GM19372 (cell line): Measurements from ENCODE around the gene FAM200B.

Experiments
- ATAC-seq: cut with Tn5 transposase; IDR thresholded peaks from one replicate; pipeline ENCODE4 v1.9.1; 2021; ENCODE audit warnings: mild to moderate bottlenecking, low read depth, moderate library complexity; ENCODE audit not compliant: unreplicated experiment

The FAM200B gene

DNA sequence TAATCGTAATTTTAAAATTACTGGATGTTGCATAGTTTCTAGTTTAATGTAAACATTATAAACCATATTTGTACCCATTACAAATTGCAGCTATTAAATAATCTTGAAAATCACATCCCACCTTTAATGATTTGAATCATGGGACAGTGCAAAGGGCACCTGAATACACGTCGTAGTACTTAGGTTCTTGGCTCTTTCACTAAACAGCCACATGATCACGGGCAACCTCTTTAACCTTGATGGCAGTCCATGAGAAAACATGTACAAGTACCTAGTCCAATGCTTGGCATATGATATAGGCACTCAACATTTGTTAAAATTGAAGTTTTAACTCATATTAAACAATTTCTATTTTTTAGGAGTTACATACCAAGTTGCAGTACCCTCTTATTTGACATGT, 14.6 kb upstream of the FAM200B start:
- no peak for ATAC-seq

DNA sequence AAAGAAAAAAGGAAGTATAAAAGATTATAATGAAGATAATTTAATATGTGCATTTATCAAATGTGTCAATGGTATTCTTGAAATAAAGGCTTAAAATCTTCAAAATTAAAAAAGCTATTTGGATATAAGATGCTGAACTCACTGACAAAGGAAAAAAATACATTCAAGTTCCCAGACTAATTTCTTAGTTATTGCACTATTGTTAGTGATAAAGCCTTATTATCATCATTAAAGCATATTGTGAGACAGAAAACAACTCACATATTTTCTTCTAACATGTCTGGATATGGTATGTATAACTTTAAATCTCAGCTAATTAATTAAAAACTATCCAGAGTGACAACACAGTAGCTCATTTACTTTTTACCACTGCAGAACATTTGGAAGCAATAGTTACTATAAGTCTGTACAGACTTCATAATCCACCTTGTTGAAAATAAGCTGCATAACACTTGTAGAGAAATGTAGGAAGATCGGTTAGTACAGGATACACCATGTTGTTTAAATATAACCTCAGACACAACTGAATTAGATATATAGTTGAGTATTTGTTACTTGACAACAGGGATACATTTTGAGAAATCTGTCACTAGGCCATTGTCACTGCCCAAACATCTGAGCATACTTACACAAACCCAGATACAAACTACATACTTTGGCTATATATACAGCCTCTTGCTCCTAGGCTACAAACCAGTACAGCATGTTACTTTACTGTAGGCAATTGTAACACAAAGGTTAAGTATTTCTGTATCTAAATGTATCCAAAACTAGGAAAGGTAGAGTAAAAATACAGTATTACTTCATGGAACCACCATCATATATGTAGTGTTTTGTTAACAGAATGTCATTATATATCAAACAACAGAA, 12.8 kb upstream of the FAM200B start:
- ATAC-seq = no peak

GRCh38 chr4:15670576-15670975, 11.1 kb upstream of the FAM200B start:
- no peak for ATAC-seq

- ATAC-seq = no peak
Observed at GRCh38 chr4:15672101-15672500, 9.5 kb upstream of the FAM200B start.

GRCh38 chr4:15673337-15673736, 8.3 kb upstream of the FAM200B start:
- no peak for ATAC-seq

- no peak for ATAC-seq
Observed at GRCh38 chr4:15674046-15674445, 7.6 kb upstream of the FAM200B start.

DNA sequence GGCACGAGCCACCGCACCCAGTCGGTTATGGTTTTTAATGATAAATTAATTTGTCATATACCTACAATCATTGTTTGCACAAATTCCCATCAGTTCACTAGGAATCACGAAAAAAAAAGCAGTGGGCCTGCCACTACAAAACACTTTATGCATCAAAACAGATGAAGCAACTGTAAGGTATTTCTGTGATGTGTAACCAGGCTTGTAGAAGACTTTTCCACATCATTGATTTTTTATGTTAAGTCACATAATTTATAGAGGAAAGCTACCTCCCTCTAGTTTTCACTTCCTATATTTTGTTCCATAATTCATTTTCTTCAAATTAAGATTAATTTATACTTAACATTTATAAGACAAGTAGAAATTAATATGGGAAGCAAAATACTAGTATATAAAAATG, 6.7 kb upstream of the FAM200B start:
- ATAC-seq = no peak

DNA sequence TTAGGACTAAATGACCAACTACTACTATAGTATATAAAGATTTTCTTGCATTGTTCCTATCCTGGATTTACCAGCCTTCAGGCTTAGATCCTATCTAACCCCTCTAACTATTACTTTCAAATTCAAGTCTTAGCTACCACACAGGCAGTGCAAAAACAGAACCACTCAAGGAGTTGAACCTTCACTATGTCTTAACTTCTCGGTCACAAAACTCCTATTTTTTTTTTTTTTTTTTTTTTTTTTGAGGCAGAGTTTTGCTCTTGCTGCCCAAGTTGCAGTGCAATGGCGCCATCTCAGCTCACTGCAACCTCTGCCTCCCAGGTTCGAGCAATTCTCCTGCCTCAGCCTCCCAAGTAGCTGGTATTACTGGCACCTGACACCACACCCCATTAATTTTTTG, 6.3 kb upstream of the FAM200B start:
- no peak for ATAC-seq

DNA sequence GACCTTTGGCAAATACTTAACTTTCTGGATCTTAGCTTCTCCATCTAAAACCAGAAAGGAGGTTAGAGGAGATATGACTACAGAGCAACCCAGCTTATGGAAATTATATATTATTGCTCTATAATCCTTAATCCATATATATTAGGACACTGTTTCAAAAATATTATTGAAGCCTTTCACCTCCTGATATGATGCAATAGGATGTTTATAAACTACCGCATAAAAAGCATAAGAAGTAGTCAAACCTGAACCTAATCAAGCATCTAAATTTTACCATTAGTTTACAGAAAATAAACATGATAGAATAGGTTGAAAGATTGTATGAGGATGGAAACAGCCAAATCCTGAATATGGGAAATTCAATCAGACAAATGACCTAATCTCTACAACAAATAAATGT, 5.6 kb upstream of the FAM200B start:
- ATAC-seq = no peak

- ATAC-seq = no peak
Observed at GRCh38 chr4:15676899-15677298, 4.7 kb upstream of the FAM200B start.

GRCh38 chr4:15677507-15677988, 4.1 kb upstream of the FAM200B start:
- ATAC-seq = no peak

DNA sequence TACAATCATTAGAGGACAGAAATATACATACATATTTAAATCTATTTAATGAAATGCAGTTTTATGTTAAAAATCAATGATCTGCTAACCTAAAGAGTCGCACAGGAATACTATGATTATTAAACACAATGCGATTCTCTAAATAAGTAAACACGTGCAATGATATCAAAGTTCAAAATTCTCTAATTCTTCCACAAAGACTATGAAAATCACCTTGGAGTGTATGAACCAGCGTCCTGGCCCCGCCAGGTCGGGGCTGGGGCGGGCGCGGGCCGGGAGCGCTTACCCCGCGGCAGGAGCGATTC, 608 bp upstream of the FAM200B start:
- no peak for ATAC-seq

DNA sequence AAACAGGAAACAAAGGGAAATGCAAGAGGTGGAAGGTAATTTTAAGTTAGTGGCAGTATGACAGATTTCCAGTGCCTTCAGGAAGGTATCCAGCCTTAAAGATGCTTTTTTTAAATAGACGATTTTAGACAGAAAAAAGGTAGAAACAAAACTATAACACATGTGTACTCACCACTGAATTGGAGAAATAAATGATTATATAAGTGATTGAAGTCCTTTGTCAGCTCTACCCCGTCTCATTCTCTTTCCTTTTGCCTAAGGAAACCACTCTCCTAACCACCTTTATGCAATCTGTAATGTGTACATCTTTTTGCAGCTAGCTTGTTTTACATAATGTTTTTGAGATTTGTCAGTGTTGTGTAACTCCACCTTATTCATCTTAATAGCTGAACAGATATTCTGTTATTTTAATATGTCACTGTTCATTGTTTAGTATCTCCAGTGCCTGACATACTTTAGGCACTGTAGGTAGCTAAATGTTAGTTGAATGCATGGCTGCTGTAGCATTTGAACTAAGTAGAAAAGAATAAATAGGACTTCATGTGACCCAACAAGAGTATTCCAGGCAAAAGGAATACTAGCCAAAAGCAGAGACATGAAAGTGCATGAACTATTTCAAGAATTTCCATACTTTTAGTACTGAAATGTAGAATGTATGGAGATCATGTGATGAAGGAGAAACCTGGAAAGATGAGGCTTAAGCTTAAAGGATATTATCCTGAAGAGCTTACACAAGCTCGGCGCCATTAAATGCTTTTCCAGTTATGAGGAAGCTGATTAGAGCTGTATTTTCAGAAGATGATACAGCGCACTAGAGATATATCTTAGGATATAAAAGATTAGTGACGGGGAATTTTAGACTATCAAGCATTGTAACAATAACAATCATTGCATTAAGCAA, 865 bp downstream of the FAM200B start:
- ATAC-seq = no peak

GRCh38 chr4:15683143-15683495, 1.5 kb downstream of the FAM200B start:
- ATAC-seq = no peak

- ATAC-seq = no peak
Observed at GRCh38 chr4:15684498-15684897, 2.9 kb downstream of the FAM200B start.

GRCh38 chr4:15688051-15688450, 6.4 kb downstream of the FAM200B start:
- no peak for ATAC-seq

DNA sequence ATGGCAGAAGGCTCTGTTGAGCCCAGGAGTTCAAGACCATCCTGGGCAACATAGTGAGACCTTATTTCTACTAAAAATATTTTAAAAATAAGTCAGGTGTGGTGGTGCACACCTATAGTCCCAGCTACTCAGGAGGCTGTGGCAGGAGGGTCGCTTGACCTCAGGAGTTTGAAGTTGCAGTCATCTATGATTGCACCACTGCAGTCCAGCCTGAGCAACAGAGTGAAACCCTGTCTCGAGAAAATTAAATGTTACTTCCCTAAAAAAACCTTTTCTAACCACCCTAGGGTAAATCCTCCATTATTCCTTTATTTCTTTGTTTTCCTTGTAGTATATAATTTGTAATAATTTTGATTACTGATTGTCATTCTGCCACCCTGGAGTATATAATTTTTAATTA, 7.9 kb downstream of the FAM200B start:
- no peak for ATAC-seq

DNA sequence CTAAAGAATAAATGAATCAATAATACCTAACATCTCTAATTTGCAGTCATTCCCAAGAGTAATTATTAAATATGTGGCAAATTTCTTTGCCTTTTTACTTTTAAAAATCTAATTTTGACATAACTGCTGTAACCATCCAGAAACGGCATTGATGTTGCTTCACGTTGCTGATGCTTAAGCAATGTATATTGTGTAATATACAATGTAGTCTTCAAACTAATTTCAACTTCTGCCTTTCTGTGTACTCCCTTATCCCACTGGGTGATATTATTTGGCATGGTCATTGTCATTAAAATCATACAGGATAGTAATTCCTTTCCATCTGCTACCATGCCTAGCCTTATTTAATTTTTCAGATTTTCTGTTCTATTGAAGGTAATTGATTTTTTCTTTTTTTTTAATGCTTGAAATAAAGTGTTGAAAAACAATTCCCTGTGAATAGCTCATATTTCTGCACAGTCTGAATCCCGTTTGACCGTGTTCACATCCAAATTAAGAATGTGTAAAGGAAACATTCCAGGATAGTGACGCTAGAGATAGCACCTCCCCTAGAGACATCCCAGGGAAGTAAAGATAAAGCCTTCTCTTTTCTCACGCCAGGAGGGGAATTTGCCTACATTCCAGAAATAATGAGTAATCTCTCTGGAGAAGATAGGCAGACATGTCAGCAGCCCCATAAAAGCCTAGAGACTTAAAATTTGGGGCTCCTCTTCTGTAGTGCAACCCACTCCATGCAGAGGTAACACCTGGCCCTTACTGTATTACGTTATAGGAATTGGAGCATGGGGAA, 8.6 kb downstream of the FAM200B start:
- ATAC-seq = no peak

GRCh38 chr4:15691346-15692135, 9.9 kb downstream of the FAM200B start:
- ATAC-seq = no peak

DNA sequence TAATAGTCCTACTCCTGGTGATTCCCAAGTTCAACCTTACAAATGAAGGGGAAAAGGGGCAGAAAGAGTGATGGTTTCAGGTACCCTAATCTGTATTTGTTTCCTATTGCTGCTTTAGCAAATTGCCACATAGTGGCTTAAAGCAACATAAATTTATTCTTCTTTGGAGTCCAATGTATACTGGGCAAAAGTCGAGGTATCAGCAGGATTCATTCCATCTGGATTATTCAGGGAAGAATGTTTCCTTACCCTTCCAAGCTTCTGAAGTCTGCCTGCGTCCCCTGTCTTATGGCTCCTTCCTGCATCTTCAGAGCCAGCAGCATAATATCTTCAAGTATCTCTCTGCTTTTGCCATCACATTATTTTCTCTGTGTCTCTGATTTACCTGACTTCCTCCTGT, 11.0 kb downstream of the FAM200B start:
- ATAC-seq = no peak
